Measurements from ENCODE around the gene SRBD1. TPM values are rescaled to one million over a fixed set of nuclear protein-coding genes. Genes with fewer than 3 reads are reported as not detected.

SRBD1 gene
- total RNA-seq, 2 donors from 2014 or later = 5.3 to 9.6 TPM

DNA sequence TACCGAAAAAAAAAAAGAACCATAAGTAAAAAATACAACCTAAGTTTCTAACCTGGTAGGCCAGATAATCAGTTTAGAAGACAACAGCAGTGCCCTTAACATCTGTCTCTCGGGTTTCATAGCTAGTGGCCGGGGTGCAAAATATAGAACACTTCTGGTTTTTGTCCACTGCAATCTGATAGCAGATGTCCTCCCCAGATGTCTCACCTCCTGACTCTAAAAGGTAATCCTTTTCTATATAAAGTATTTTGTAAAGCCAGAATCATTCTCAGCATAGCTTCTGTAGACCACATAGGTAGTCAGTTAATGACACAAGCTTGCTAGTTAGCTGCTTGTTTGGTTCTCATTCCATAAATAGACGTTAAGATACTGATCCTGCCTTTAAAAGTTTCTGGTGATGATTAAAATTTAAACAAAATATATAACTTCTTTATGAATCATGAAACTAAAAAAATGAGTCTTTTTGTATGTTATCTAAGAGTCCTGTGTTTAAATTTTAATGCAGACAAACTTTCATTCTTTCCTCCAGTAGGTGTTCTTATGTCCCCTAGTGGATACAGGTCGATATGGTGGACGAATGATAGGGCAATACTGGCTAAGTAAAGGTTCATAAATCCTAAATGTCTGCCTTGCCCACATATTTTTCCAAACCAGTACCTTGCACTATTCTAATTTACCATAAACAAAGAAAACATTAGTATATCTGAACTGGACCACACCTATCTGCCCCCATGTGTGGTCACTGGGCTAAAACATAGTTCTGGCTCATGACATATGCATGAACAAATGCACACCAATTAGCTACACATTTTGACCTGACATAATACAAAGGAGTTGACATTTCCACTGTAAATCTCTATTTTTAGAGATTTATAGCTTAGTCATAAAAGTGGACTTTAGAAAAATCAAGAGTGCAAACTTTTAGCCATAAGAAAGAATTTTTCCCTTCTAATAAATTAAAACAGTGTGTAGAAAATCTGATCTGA, 171.0 kb downstream of the SRBD1 start:
- no peak for DNase-seq (ENCODE audit: low spot score)
- no peaks in the 10 kb centered on the region for H3K4me1 ChIP-seq
- no peak for TF ChIP-seq CTCF (IDR thresholded peaks at IDR 0.05)
- H3K27me3 ChIP-seq = no peaks in the 10 kb centered on the region
- no peaks in the 10 kb centered on the region for H3K36me3 ChIP-seq
- no peak overlapping the region for H3K27ac ChIP-seq
- no peaks in the 10 kb centered on the region for H3K9me3 ChIP-seq
- H3K4me3 ChIP-seq = no peak overlapping the region

DNA sequence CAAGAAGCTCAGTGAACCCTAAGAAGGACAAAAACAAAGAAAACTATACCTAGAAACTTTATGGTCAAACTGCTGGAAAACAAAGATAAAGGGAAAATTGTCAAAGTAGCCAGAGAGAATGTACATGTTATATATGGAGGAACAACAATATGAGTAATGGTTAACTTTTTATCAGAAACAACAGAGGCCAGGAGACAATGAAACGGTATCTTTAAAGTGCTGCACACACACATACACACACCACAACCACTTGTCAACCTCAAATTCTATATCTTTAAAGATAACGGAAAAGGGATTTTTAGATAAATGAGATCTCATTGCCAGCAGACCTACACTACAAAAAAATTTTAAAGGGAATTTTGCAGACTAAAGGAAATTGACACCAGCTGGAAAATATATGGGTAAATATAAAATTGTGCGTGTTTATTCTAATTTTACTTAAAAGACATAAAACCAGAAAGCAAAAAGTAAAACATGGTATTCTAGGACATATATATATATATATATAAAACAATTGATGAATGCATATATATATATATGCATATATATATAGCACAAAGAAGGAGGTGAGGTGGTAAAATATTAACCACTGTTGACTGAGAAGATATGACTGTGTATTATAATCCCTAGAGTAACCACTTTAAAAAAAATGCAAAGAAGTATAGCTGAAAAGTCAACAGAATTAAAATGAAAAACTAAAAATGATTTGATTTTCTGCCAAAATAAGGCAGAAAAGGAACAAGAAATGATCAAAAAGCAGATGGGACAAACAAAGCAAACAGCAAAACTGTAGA, 172.0 kb downstream of the SRBD1 start:
- H3K4me3 ChIP-seq = no peak overlapping the region
- H3K36me3 ChIP-seq = no peaks in the 10 kb centered on the region
- no peaks in the 10 kb centered on the region for H3K9me3 ChIP-seq
- DNase-seq (ENCODE audit: low spot score) = no peak
- H3K4me1 ChIP-seq = no peaks in the 10 kb centered on the region
- no peak overlapping the region for H3K27ac ChIP-seq
- no peaks in the 10 kb centered on the region for H3K27me3 ChIP-seq
- no peak for TF ChIP-seq CTCF (IDR thresholded peaks at IDR 0.05)

DNA sequence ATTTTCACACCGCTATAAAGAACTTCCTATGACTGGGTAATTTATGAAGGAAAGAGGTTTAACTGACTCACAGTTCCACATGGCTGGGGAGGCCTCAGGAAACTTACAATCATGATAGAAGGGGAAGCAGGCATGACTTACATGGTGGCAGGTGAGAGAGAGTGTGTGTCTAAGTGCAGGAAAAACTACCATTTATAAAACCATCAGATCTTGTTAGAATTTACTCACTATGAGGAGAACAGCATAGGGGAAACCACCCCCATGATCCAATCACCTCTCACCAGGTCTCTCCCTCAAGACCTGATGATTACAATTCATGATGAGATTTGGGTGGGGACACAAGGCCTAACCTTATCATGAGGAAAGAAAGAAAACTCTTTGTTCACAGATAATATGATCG, 174.6 kb downstream of the SRBD1 start:
- Histone ChIP-seq H3K4me1 (no peaks in the 10 kb centered on the region), H3K27ac (no peak overlapping the region), H3K27me3 (no peaks in the 10 kb centered on the region), H3K9me3 (no peaks in the 10 kb centered on the region), H3K36me3 (no peaks in the 10 kb centered on the region), H3K4me3 (no peak overlapping the region)
- no peak for TF ChIP-seq CTCF (IDR thresholded peaks at IDR 0.05)
- DNase-seq (ENCODE audit: low spot score) = no peak

GRCh38 chr2:45435316-45435715, 175.8 kb downstream of the SRBD1 start:
- H3K27ac ChIP-seq = no peak overlapping the region
- H3K4me1 ChIP-seq = no peaks in the 10 kb centered on the region
- no peak for DNase-seq (ENCODE audit: low spot score)
- no peak for TF ChIP-seq CTCF (IDR thresholded peaks at IDR 0.05)
- no peak overlapping the region for H3K4me3 ChIP-seq
- H3K27me3 ChIP-seq = no peaks in the 10 kb centered on the region
- H3K9me3 ChIP-seq = no peaks in the 10 kb centered on the region
- no peaks in the 10 kb centered on the region for H3K36me3 ChIP-seq

DNA sequence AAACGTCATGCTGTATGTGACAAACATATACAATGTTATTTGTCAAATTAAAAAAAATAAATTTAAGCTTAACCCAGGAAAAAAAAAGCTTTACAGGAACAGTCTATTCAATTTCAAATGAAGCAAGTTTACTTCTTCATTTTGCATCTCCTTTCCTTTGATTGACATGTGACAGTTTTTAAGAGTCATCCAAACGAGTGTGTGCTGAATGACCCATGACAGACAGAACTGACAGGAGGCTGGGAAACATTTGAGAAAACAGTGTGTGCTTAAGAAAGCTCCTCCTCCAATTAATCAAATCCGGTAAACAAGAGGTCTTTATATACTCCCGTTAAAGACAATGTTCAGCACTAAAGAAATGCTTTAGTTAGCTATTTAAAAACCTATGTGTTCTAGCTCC, 177.7 kb downstream of the SRBD1 start:
- Histone ChIP-seq H3K4me3 (no peak overlapping the region), H3K27ac (no peak overlapping the region), H3K27me3 (no peaks in the 10 kb centered on the region), H3K4me1 (no peaks in the 10 kb centered on the region), H3K9me3 (no peaks in the 10 kb centered on the region), H3K36me3 (no peaks in the 10 kb centered on the region)
- no peak for DNase-seq (ENCODE audit: low spot score)
- TF ChIP-seq CTCF (IDR thresholded peaks at IDR 0.05) = no peak

Measured in right atrium auricular region (tissue), 2 donors.